IMR-90 (cell line): ENCODE data around the gene ANO4. TPM values are rescaled to one million over a fixed set of nuclear protein-coding genes. Genes with fewer than 3 reads are reported as not detected.

Experiments
- ATAC-seq: fragments of 200-7000 bp; cut with Tn5 transposase; 2 replicates; pipeline ENCODE4 v1.9.1; 2020; ENCODE audit warnings: low read depth, mild to moderate bottlenecking, moderate library complexity
- BruUV-seq: library from RNA; stranded (reverse); fragments of 400-500 nt; replicated peaks from 2 replicates; lab custom pipeline; 2021; lab: Mats Ljungman, UMichigan
- CTCF ChIA-PET: fragments of 300-600 bp; formaldehyde crosslinking; extraction: SDS; loops from one replicate; lab custom pipeline; 2021; ENCODE audit warnings: antibody characterized with exemption; lab: Yijun Ruan, JAX
- POLR2A ChIA-PET: fragments of 300-600 bp; sonication (Branson Sonifier 250); formaldehyde crosslinking; loops from one replicate; lab custom pipeline; 2022; ENCODE audit warnings: antibody characterized with exemption; ENCODE audit not compliant: unreplicated experiment; lab: Charles Lee
- DNase-seq: peaks from one replicate; pipeline ENCODE4 v3.0.0; 2013
- H2AFZ ChIP-seq: replicated peaks from 2 replicates; pipeline ENCODE3; 2013; ENCODE audit warnings: low read length, mild to moderate bottlenecking; ENCODE audit not compliant: poor library complexity
- H2AK5ac ChIP-seq: 2 replicates; pipeline ENCODE4 v1.6.1; 2013; ENCODE audit warnings: low read depth, low read length, inconsistent platforms
- H2AK9ac ChIP-seq: replicated peaks from 2 replicates; pipeline ENCODE3; 2013; ENCODE audit warnings: mild to moderate bottlenecking, low read depth, low read length, moderate library complexity; ENCODE audit not compliant: poor library complexity
- H2BK120ac ChIP-seq: 2 replicates; pipeline ENCODE4 v1.6.1; 2013; ENCODE audit warnings: low read depth, low read length, inconsistent platforms
- H2BK15ac ChIP-seq: 3 replicates; pipeline ENCODE4 v1.6.1; 2013; ENCODE audit warnings: low read depth, low read length, inconsistent platforms
- H2BK20ac ChIP-seq: 2 replicates; pipeline ENCODE4 v1.6.1; 2013; ENCODE audit warnings: low read depth, mild to moderate bottlenecking, inconsistent platforms, low read length, moderate library complexity
- H2BK5ac ChIP-seq: 2 replicates; pipeline ENCODE4 v1.6.1; 2013; ENCODE audit warnings: mild to moderate bottlenecking, low read depth, low read length, inconsistent platforms; ENCODE audit not compliant: poor library complexity, severe bottlenecking
- H3K14ac ChIP-seq: replicated peaks from 2 replicates; pipeline ENCODE4 v1.6.1; 2013; ENCODE audit warnings: low read depth, low read length, inconsistent platforms
- H3K18ac ChIP-seq: 2 replicates; pipeline ENCODE4 v1.6.1; 2013; ENCODE audit warnings: low read depth, low read length, control low read depth
- H3K23ac ChIP-seq: 2 replicates; pipeline ENCODE4 v1.6.1; 2013; ENCODE audit warnings: low read depth, low read length, inconsistent platforms
- H3K27ac ChIP-seq: 2 replicates; pipeline ENCODE4 v1.5.1; 2013; ENCODE audit warnings: mild to moderate bottlenecking, control low read depth, low read length; ENCODE audit not compliant: insufficient read depth
- H3K27me3 ChIP-seq: 2 replicates; pipeline ENCODE4 v1.6.1; 2013; ENCODE audit warnings: low read length; ENCODE audit not compliant: control insufficient read depth, insufficient read depth
- H3K36me3 ChIP-seq: 2 replicates; pipeline ENCODE4 v1.6.1; 2013; ENCODE audit warnings: low read length, mixed read lengths; ENCODE audit not compliant: control insufficient read depth, insufficient read depth
- H3K4ac ChIP-seq: 2 replicates; pipeline ENCODE4 v1.6.1; 2013; ENCODE audit warnings: low read depth, low read length, inconsistent platforms
- H3K4me1 ChIP-seq: 2 replicates; pipeline ENCODE4 v1.6.1; 2013; ENCODE audit warnings: low read length, mixed read lengths; ENCODE audit not compliant: control insufficient read depth, insufficient read depth
- H3K4me2 ChIP-seq: 2 replicates; pipeline ENCODE4 v1.6.1; 2013; ENCODE audit warnings: low read depth, mild to moderate bottlenecking, control low read depth, low read length, moderate library complexity
- H3K4me3 ChIP-seq: 2 replicates; pipeline ENCODE4 v1.5.1; 2013; ENCODE audit warnings: low read depth, mild to moderate bottlenecking, control low read depth, low read length, moderate library complexity; ENCODE audit not compliant: insufficient read depth
- H3K56ac ChIP-seq: 2 replicates; pipeline ENCODE4 v1.6.1; 2013; ENCODE audit warnings: low read length, inconsistent platforms; ENCODE audit not compliant: insufficient read depth; ENCODE audit errors: extremely low read depth
- H3K79me1 ChIP-seq, 2 experiments: 2 replicates each; pipeline ENCODE4 v1.6.1; 2013; ENCODE audit warnings: low read length in 2 of 2, inconsistent platforms in 1 of 2, low read depth in 1 of 2
- H3K9ac ChIP-seq: 2 replicates; pipeline ENCODE4 v1.6.1; 2013; ENCODE audit warnings: low read depth, low read length, control low read depth
- H3K9me1 ChIP-seq: 2 replicates; pipeline ENCODE4 v1.6.1; 2013; ENCODE audit warnings: low read length, inconsistent platforms; ENCODE audit not compliant: insufficient read depth
- H3K9me3 ChIP-seq: 2 replicates; pipeline ENCODE4 v1.6.1; 2013; ENCODE audit warnings: low read length; ENCODE audit not compliant: control insufficient read depth, insufficient read depth
- H4K20me1 ChIP-seq: 2 replicates; pipeline ENCODE4 v1.6.1; 2013; ENCODE audit warnings: low read length, inconsistent platforms; ENCODE audit not compliant: insufficient read depth
- H4K5ac ChIP-seq: 2 replicates; pipeline ENCODE4 v1.6.1; 2013; ENCODE audit warnings: mild to moderate bottlenecking, low read depth, low read length, control low read depth
- H4K8ac ChIP-seq, 2 experiments: 2 replicates each; pipeline ENCODE4 v1.6.1; 2013; ENCODE audit warnings: low read depth in 2 of 2, low read length in 2 of 2, control low read depth in 1 of 2, inconsistent platforms in 1 of 2
- H4K91ac ChIP-seq: 2 replicates; pipeline ENCODE4 v1.6.1; 2013; ENCODE audit warnings: low read depth, low read length, inconsistent platforms; ENCODE audit not compliant: insufficient read depth
- BHLHE40 ChIP-seq: fragments of 150-350 bp; IDR thresholded peaks from 2 replicates; pipeline ENCODE4 v1.6.1; 2016; ENCODE audit warnings: mild to moderate bottlenecking, low read depth, low read length
- CEBPB ChIP-seq: IDR thresholded peaks from 2 replicates; pipeline ENCODE4 v1.6.1; 2012; ENCODE audit warnings: low read depth, low read length, improper control_type of control experiment
- CHD1 ChIP-seq: IDR thresholded peaks from 2 replicates; pipeline ENCODE4 v1.6.1; 2012; ENCODE audit warnings: low read depth, low read length, improper control_type of control experiment
- ELK1 ChIP-seq: fragments of 150-350 bp; IDR thresholded peaks from 2 replicates; pipeline ENCODE4 v1.6.1; 2016; ENCODE audit warnings: low read depth, mild to moderate bottlenecking, low read length, moderate library complexity, borderline replicate concordance
- FOS ChIP-seq: fragments of 150-350 bp; IDR thresholded peaks from 2 replicates; pipeline ENCODE4 v1.6.1; 2016; ENCODE audit warnings: low read depth, low read length
- MXI1 ChIP-seq: IDR thresholded peaks from 2 replicates; pipeline ENCODE4 v1.6.1; 2012; ENCODE audit warnings: low read depth, mild to moderate bottlenecking, low read length, moderate library complexity, borderline replicate concordance
- NFE2L2 ChIP-seq: fragments of 150-350 bp; IDR thresholded peaks from 2 replicates; pipeline ENCODE4 v1.6.1; 2016; ENCODE audit warnings: low read depth, mild to moderate bottlenecking, low read length
- POLR2A ChIP-seq: IDR thresholded peaks from 2 replicates; pipeline ENCODE4 v1.6.1; 2012; ENCODE audit warnings: mild to moderate bottlenecking, low read depth, low read length
- RCOR1 ChIP-seq: IDR thresholded peaks from 2 replicates; pipeline ENCODE4 v1.6.1; 2012; ENCODE audit warnings: mild to moderate bottlenecking, low read length, improper control_type of control experiment; ENCODE audit not compliant: insufficient replicate concordance
- SMC3 ChIP-seq: fragments of 150-350 bp; IDR thresholded peaks from 2 replicates; pipeline ENCODE4 v1.6.1; 2016; ENCODE audit warnings: low read depth, mild to moderate bottlenecking, antibody characterized with exemption, low read length, moderate library complexity
- WGBS, 2 experiments: methylation state at CpG; one replicate each; pipeline versions ENCODE4 v1.1.5 to v1.1.7; 2013; ENCODE audit warnings: missing lambda C conversion rate in 2 of 2; ENCODE audit not compliant: insufficient read length in 1 of 2; ENCODE audit errors: extremely low coverage in 2 of 2; 5-methylcytosine and 5-hydroxymethylcytosine counted together
- dilution Hi-C: fragments of 300-500 bp; cut with HindIII; formaldehyde crosslinking; loops from one replicate; pipeline ENCODE4 v1.14.3; 2018; ENCODE audit warnings: low sequenced_read_pairs; ENCODE audit not compliant: unreplicated experiment
- in situ Hi-C: fragments of 300-500 bp; cut with MboI; formaldehyde crosslinking; loops from 3 replicates; pipeline ENCODE4 v1.14.3; 2019; ENCODE audit warnings: low sequenced_read_pairs, inconsistent platforms, mixed read lengths
- intact Hi-C: fragments of 100-400 bp; cut with micrococcal nuclease; formaldehyde crosslinking; loops from 2 replicates; pipeline ENCODE4 v1.10.0; 2022
- polyA plus RNA-seq, 3 experiments: library from polyadenylated mRNA; depleted of rRNA; stranded (reverse); fragments of >200 nt; gene quantifications; 2 replicates each; pipeline ENCODE4 v1.2.3, GENCODE V29; 2012; ENCODE audit warnings: low replicate concordance in 1 of 3
- total RNA-seq: library from RNA; depleted of rRNA; stranded (reverse); fragments of >200 nt; gene quantifications from 2 replicates; pipeline ENCODE4 v1.2.3, GENCODE V29; 2012
- TF ChIP-seq, protein P1 (sequence below): conservative IDR thresholded peaks from 2 replicates; pipeline ENCODE4 v1.5.1; 2012; ENCODE audit warnings: mild to moderate bottlenecking, low read depth, low read length, improper control_type of control experiment

ANO4 gene
- total and polyA plus RNA-seq, 2 of the 4 experiments (the other 2 are of a cell fraction): 4.7 to 10.2 TPM

DNA sequence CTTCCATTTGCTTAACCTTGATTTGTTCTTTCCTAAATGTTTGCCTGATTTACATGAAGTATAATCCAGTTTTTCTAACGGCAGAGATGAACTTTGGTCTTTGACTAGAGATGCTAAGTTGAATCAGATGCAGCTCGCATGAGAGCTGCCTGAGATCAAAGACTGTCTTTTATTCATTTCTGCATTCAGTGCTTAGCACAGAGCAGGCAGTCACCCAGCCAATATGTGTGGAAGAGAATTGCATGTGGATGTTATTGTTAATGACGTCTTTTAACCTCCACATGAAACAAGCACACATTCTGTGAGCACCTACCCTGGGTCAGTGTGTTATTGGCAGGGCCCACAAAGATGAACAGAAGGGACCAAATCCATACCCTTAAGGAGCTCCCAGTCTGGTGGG, 316.3 kb downstream of the ANO4 start:
- H4K5ac ChIP-seq: no peak overlapping the region
- H3K14ac ChIP-seq: no peak overlapping the region
- 100% methylated on average over 1 of the region's 3 CpGs; no CpG with 5 or more reads in 1 of the 2 experiments for WGBS, 2 experiments

More for the DNA sequence above, 316.3 kb downstream of the ANO4 start:
- BruUV-seq: no TSS peak
- H2BK15ac ChIP-seq: no peak overlapping the region
- H3K4me2 ChIP-seq: no peak overlapping the region
- no peaks in the 10 kb centered on the region for H4K20me1 ChIP-seq
- H3K18ac ChIP-seq: no peak overlapping the region
- no peak overlapping the region for H2BK5ac ChIP-seq
- H3K56ac ChIP-seq: no peak overlapping the region
- no peak overlapping the region for H2BK20ac ChIP-seq
- H3K23ac ChIP-seq: no peak overlapping the region
- intact Hi-C loops: no loop called here
- in situ Hi-C loops: no loop called here
- H3K9ac ChIP-seq: no peak overlapping the region
- dilution Hi-C loops: no loop called here
- H3K4me1 ChIP-seq: no peaks in the 10 kb centered on the region
- no peak overlapping the region for H4K91ac ChIP-seq
- no peak overlapping the region for H3K4ac ChIP-seq
- ChIA-PET POLR2A (no interaction called here), CTCF (no interaction called here)
- no peaks in the 10 kb centered on the region for H3K79me1 ChIP-seq
- no peak overlapping the region for H3K4me3 ChIP-seq
- H2AK5ac ChIP-seq: no peak overlapping the region
- H3K9me1 ChIP-seq: no peaks in the 10 kb centered on the region
- DNase-seq (no peak), ATAC-seq (no peak)
- no peak for TF ChIP-seq MXI1
- TF ChIP-seq SMC3: no peak
- no peak for TF ChIP-seq CHD1
- no peak for TF ChIP-seq ELK1
- no peak for TF ChIP-seq RCOR1
- TF ChIP-seq CEBPB: no peak
- no peak for TF ChIP-seq FOS
- TF ChIP-seq POLR2A: no peak
- no peak for TF ChIP-seq NFE2L2
- no peak for TF ChIP-seq BHLHE40
- TF ChIP-seq, protein P1, sequence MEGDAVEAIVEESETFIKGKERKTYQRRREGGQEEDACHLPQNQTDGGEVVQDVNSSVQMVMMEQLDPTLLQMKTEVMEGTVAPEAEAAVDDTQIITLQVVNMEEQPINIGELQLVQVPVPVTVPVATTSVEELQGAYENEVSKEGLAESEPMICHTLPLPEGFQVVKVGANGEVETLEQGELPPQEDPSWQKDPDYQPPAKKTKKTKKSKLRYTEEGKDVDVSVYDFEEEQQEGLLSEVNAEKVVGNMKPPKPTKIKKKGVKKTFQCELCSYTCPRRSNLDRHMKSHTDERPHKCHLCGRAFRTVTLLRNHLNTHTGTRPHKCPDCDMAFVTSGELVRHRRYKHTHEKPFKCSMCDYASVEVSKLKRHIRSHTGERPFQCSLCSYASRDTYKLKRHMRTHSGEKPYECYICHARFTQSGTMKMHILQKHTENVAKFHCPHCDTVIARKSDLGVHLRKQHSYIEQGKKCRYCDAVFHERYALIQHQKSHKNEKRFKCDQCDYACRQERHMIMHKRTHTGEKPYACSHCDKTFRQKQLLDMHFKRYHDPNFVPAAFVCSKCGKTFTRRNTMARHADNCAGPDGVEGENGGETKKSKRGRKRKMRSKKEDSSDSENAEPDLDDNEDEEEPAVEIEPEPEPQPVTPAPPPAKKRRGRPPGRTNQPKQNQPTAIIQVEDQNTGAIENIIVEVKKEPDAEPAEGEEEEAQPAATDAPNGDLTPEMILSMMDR: no peak
- H2AK9ac ChIP-seq: no peak overlapping the region
- no peak overlapping the region for H2AFZ ChIP-seq
- no peak overlapping the region for H3K27ac ChIP-seq
- peaks cover 3% of the 10 kb centered on the region for H3K36me3 ChIP-seq
- H3K27me3 ChIP-seq: no peaks in the 10 kb centered on the region
- no peak overlapping the region for H4K8ac ChIP-seq
- no peaks in the 10 kb centered on the region for H3K9me3 ChIP-seq
- H2BK120ac ChIP-seq: no peak overlapping the region
